PC-9 (cell line): Measurements from ENCODE around the gene KPNA4. TPM values are rescaled to one million over a fixed set of nuclear protein-coding genes. Genes with fewer than 3 reads are reported as not detected.

ENCODE experiments used
- BruUV-seq: library from RNA; stranded (reverse); fragments of 400-500 nt; replicated peaks from 2 replicates; lab custom pipeline; 2021; lab: Mats Ljungman, UMichigan
- CTCF ChIA-PET: fragments of 300-600 bp; sonication (Branson Sonifier 250); formaldehyde crosslinking; loops from one replicate; lab custom pipeline; 2022; ENCODE audit warnings: antibody characterized with exemption; lab: Charles Lee
- POLR2A ChIA-PET: fragments of 300-600 bp; sonication (Branson Sonifier 250); formaldehyde crosslinking; loops from one replicate; lab custom pipeline; 2022; ENCODE audit warnings: antibody characterized with exemption; ENCODE audit not compliant: unreplicated experiment; lab: Charles Lee
- DNase-seq, 2 experiments: peaks; one replicate each; pipeline versions ENCODE4 v3.0.0 to v3.0.0-alpha.2; 2015 to 2022; ENCODE audit warnings: mixed read lengths in 1 of 2
- H2AFZ ChIP-seq: fragments of 200-600 bp; sonication (generic); 2 replicates; pipeline ENCODE4 v1.8.1; 2017; ENCODE audit warnings: antibody characterized with exemption
- H3F3A ChIP-seq: fragments of 200-600 bp; sonication (generic); 2 replicates; pipeline ENCODE4 v1.8.1; 2017; ENCODE audit warnings: antibody characterized with exemption, mild to moderate bottlenecking, low read depth; ENCODE audit not compliant: insufficient read depth
- H3K27ac ChIP-seq: fragments of 200-600 bp; sonication (generic); 2 replicates; pipeline ENCODE4 v1.6.1; 2016; ENCODE audit warnings: mixed run types
- H3K27me3 ChIP-seq: fragments of 200-600 bp; sonication (generic); 2 replicates; pipeline ENCODE4 v1.6.1; 2016; ENCODE audit warnings: low read depth, mixed run types; ENCODE audit not compliant: insufficient read depth
- H3K36me3 ChIP-seq: fragments of 200-600 bp; sonication (generic); 2 replicates; pipeline ENCODE4 v1.6.1; 2016; ENCODE audit warnings: low read depth, mixed run types
- H3K4me1 ChIP-seq: fragments of 200-600 bp; sonication (generic); replicated peaks from 2 replicates; pipeline ENCODE4 v1.6.1; 2016; ENCODE audit warnings: mixed run types; ENCODE audit not compliant: insufficient read depth
- H3K4me2 ChIP-seq: fragments of 200-600 bp; sonication (generic); 2 replicates; pipeline ENCODE4 v1.6.1; 2017; ENCODE audit warnings: mixed run types
- H3K4me3 ChIP-seq: fragments of 200-600 bp; sonication (generic); 2 replicates; pipeline ENCODE4 v1.6.1; 2016; ENCODE audit warnings: mixed run types
- H3K79me2 ChIP-seq: fragments of 200-600 bp; sonication (generic); 2 replicates; pipeline ENCODE4 v1.6.1; 2017; ENCODE audit warnings: low read depth, mixed run types
- H3K9me2 ChIP-seq: fragments of 200-600 bp; sonication (generic); 2 replicates; pipeline ENCODE4 v1.8.1; 2017; ENCODE audit warnings: mild to moderate bottlenecking; ENCODE audit not compliant: insufficient read depth
- H3K9me3 ChIP-seq: fragments of 200-600 bp; sonication (generic); 2 replicates; pipeline ENCODE4 v1.8.1; 2016; ENCODE audit warnings: low read depth; ENCODE audit not compliant: insufficient read depth
- H4K20me1 ChIP-seq: fragments of 200-600 bp; sonication (generic); 2 replicates; pipeline ENCODE4 v1.8.1; 2017; ENCODE audit not compliant: insufficient read depth
- CTCF ChIP-seq: fragments of 200-600 bp; sonication (generic); conservative IDR thresholded peaks from 2 replicates; pipeline ENCODE4 v1.6.1; 2017; ENCODE audit warnings: mixed run types, antibody characterized with exemption, mild to moderate bottlenecking, moderate library complexity
- EZH2 ChIP-seq: fragments of 200-600 bp; sonication (generic); IDR thresholded peaks from 2 replicates; pipeline ENCODE4 v1.8.0; 2017; ENCODE audit warnings: antibody characterized with exemption, low read depth
- intact Hi-C: fragments of 100-400 bp; cut with micrococcal nuclease; formaldehyde crosslinking; loops from one replicate; pipeline ENCODE4 v1.10.0; 2022; ENCODE audit not compliant: unreplicated experiment
- total RNA-seq: library from RNA; stranded (reverse); gene quantifications from 2 replicates; pipeline ENCODE4 v1.2.3, GENCODE V29; 2021

KPNA4 gene
- total RNA-seq, 1 experiment from 2014 or later = 61.0 TPM

- Histone ChIP-seq H3K9me3 (no peaks in the 10 kb centered on the region), H4K20me1 (peaks cover 63% of the 10 kb centered on the region), H3K9me2 (no peaks in the 10 kb centered on the region), H3K27me3 (no peaks in the 10 kb centered on the region), H3K4me2 (peak overlapping the region; percentile 97), H3K27ac (no peak overlapping the region), H3K79me2 (peaks cover 81% of the 10 kb centered on the region), H3K4me3 (peak overlapping the region; percentile 86; the same call in 1 of the 2 replicates), H2AFZ (no peak overlapping the region), H3K36me3 (peaks cover 24% of the 10 kb centered on the region), H3F3A (peaks cover 16% of the 10 kb centered on the region), H3K4me1 (peaks cover 44% of the 10 kb centered on the region)
- intact Hi-C loops = loop anchor here (5.0 to 10.0 kb wide), 3 partner anchors 116 to 862 kb away; partner anchors contain the start of genes NMD3 and TRIM59
- ChIA-PET POLR2A (no interaction called here), CTCF (interaction anchor here (0.7 kb wide), 1 partner anchor 676 kb away, joined by 3 read pairs; no protein-coding TSS in a partner anchor)
- TF ChIP-seq CTCF (no peak), EZH2 (no peak)
- BruUV-seq = no TSS peak
- no peak for DNase-seq
Observed at GRCh38 chr3:160562952-160563351, 2.4 kb downstream of the KPNA4 start.

- Histone ChIP-seq H3K9me3 (no peaks in the 10 kb centered on the region), H3F3A (no peaks in the 10 kb centered on the region), H3K4me1 (peaks cover 18% of the 10 kb centered on the region), H3K4me3 (no peak overlapping the region), H4K20me1 (peaks cover 82% of the 10 kb centered on the region), H3K27me3 (no peaks in the 10 kb centered on the region), H3K36me3 (peaks cover 29% of the 10 kb centered on the region), H2AFZ (no peak overlapping the region), H3K27ac (no peak overlapping the region), H3K79me2 (peaks cover 98% of the 10 kb centered on the region), H3K4me2 (no peak overlapping the region), H3K9me2 (no peaks in the 10 kb centered on the region)
- DNase-seq = no peak
- POLR2A ChIA-PET = no interaction called here
- no TSS peak for BruUV-seq
- TF ChIP-seq CTCF (no peak), EZH2 (no peak)
- intact Hi-C loops = no loop called here
- CTCF ChIA-PET = no interaction called here
Observed at GRCh38 chr3:160557571-160557970, 7.8 kb downstream of the KPNA4 start.

- ChIA-PET CTCF (no interaction called here), POLR2A (no interaction called here)
- Histone ChIP-seq H3K4me1 (0 out of 2 replicates have a peak, but pooled peaks cover 4% of the 10 kb centered on the region), H3K27ac (no peak overlapping the region), H2AFZ (no peak overlapping the region), H3K4me3 (no peak overlapping the region), H3K4me2 (no peak overlapping the region), H3K79me2 (peaks cover 98% of the 10 kb centered on the region), H3K27me3 (no peaks in the 10 kb centered on the region), H3K36me3 (peaks cover 27% of the 10 kb centered on the region; the same call in 1 of the 2 replicates), H3F3A (no peaks in the 10 kb centered on the region), H4K20me1 (peaks cover 77% of the 10 kb centered on the region), H3K9me2 (no peaks in the 10 kb centered on the region), H3K9me3 (no peaks in the 10 kb centered on the region)
- intact Hi-C loops = no loop called here
- no TSS peak for BruUV-seq
- no peak for DNase-seq
- TF ChIP-seq EZH2 (no peak), CTCF (no peak)
Observed at GRCh38 chr3:160556141-160556540, 9.2 kb downstream of the KPNA4 start.
